HEK293T (cell line): ENCODE data around the gene ZFPL1.

Experiments
- ARNT ChIP-seq: fragments of 450-650 bp; IDR thresholded peaks from 2 replicates; pipeline ENCODE4 v1.6.1; 2017; ENCODE audit warnings: mild to moderate bottlenecking
- BHLHE40 ChIP-seq: fragments of 450-650 bp; IDR thresholded peaks from 2 replicates; pipeline ENCODE4 v1.6.1; 2016; ENCODE audit warnings: mild to moderate bottlenecking, moderate library complexity, borderline replicate concordance
- CTBP1 ChIP-seq: fragments of 450-650 bp; IDR thresholded peaks from 2 replicates; pipeline ENCODE4 v1.6.1; 2016; ENCODE audit warnings: borderline replicate concordance
- FOXA1 ChIP-seq: fragments of 450-650 bp; IDR thresholded peaks from 2 replicates; pipeline ENCODE4 v1.6.1; 2016; ENCODE audit warnings: mild to moderate bottlenecking
- FOXK2 ChIP-seq: fragments of 450-650 bp; IDR thresholded peaks from 2 replicates; pipeline ENCODE4 v1.6.1; 2016; ENCODE audit warnings: mild to moderate bottlenecking

GRCh38 chr11:65083834-65084597 is at the start of gene ZFPL1, which contains the start of gene CDCA5:
- TF ChIP-seq CTBP1 (no peak), FOXA1 (no peak), ARNT (no peak), BHLHE40 (no peak), FOXK2 (no peak)
